ENCODE data around the gene CASP5.

- no peak for TF ChIP-seq CTCF (conservative IDR thresholded peaks at IDR 0.05)
- TF ChIP-seq EZH2 (IDR thresholded peaks at IDR 0.05; ENCODE audit: low read depth): no peak
These were observed 23.2 kb downstream of the CASP5 start for GRCh38 chr11:104999721-105000120.
